Mucosa of gallbladder (tissue), 1 donor: ENCODE measurements around the gene SLC37A1. TPM values are rescaled to one million over a fixed set of nuclear protein-coding genes. Genes with fewer than 3 reads are reported as not detected.
A peak's percentile ranks its signal among the peaks of the same experiment; 100 is the strongest.
"Not testable (repeated sequence)": the region's sequence is repeated elsewhere in the genome, so short reads cannot be mapped to it uniquely, and the experiment has no call there.

Experiments used
- DNase-seq: peaks from one replicate; pipeline ENCODE4 v3.0.0-alpha.2; 2020; ENCODE audit warnings: low spot score
- total RNA-seq: library from RNA; stranded (reverse); gene quantifications from one replicate; pipeline ENCODE4 v1.2.1, GENCODE V29; 2021
- donor health status: DM: no; HTN: no; CAD: no.

SLC37A1 gene
- total RNA-seq, 1 donor from 2014 or later = 56.2 TPM

DNA sequence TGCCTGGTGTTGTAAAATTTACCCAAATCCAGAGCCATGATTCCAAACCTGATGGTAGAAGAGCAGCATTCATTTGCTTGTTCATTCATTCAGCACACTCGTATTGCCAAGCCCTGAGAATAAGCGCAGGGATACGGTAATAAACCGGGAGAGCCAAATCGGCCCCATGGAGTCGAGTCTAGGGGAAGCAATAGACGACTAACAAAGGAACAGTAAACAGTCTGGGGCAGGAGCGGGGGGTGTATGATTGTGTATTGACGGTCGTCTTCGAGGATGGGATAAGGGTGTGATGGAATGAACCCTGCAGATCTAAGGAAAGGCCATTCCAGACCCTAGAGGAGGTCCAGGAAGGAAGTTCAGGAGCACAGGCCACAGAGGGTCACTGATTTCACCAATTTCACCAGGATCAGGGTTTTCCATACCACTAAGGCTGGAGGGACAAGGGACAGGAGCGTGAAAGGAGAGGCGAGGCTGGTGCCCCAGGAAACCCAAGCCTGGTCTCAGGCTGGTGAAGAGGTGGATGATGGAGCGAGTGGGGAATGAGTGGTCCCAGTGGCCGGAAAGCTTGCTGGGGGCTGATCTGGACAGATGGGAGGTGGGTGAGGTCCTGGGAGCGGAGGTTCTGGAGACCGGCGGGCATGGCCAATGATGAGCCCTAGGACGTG lies 78.6 kb downstream of the SLC37A1 start:
- DNase-seq = no peak

DNA sequence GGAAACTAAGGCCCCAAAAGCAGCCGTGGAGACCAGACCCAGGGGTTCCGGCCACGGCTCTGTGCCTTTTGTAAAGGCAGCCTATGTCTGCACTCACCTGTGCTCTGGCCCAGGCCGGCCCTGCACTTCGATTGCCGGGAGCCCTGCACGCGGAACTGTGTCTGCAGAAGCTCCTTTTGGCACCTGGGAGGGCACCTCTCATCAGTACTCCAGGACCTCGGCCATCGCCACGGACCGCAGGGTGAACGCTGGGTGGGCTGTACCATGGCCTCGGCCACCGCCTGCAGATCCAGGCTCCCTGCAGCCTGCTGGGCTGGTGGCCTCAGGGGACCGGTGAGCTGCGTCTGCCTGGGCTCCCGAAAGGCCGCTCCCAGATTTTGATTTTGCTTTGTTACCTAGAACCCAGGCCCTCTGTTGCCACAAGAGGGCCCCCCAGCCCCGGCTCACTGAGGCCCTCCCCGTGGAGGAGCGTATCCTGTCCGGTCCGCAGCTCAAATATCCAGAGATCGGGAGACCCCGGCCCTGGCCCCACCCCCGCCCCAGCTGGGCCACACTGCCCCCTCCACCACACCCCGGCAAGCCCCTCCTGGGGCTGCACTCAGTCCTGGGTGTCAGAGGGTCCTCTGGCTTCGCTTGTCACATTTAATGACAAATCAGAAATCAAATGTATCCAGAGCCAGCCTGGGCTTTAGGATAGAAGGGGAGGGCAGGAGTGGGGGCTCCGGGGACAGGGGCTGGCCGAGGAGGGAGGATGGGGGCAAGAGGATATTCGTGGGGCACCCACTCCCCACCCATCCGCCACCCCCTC lies 79.6 kb downstream of the SLC37A1 start:
- DNase-seq = peak; percentile 75

DNA sequence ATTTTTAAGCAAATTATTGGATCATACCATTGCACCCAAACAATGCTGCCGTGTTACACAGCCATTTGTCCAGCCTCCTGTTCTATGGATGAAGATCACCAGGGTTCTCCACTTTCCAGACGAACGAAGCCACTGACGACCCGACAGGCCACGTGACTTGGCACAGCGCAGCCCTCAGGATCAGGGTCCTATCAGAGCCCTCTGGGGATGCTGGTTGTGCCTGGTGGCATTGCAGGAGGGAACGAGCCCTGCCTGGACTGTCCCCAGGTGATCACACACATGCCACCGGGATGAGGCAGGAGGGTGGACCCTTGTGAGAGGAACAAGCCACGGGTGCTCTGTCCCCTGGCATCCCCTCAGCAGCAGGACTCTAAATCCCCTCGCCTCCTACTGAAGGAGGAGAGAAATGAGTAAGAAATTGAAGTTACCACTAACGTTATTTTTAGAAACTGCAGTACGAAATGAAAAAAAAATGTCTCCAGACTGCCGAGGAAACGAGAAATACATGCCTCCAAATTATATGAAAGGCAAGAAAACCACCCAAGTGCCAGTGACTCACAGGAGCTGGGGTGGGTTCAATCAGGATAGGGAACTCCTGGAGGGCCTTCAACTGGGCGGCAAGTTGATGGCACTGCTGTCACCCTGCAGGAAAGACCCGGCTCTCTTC lies 81.1 kb downstream of the SLC37A1 start:
- DNase-seq = no peak

DNA sequence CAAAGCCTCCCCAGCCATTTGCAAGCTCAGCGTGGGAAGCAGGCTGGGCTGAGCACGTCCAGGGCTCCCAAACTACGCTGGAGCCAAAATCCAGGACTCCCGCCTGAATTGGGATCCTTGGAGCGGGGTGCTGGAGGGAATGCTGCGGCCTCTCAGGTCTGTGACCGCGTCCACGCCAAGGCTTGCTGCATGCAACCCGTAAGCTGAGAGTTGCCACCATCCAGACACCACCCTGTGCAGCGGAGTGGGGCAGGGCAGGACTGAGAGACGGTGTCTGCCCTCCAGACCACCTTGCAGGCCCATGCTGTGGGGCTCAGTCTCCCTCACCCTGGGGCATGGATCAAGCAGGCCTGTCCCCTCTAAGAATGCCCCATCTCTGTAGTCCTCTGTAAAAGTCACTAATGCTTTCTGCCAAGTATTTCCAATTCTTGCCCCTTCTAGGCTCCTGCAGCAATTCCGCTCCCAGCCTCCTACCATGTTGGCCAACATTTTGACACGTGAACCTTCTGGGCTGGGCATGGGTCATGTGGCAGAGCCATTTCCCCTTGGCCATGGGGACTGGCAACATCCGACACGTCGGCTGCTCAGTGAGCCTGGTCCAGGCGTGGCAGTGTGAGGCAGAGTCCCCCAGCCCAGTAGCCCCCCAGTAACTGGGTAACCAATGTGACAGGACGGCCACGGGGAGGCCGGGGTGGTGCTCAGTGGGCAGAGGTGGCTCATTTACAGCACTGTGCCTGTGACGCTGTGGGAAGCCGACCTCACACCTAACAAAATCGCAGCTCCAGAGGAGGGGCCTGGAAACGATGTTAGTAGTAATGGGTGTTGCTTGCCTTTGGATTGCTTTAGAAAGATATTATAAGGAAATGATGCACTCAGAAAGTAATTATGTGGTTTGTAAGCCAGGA lies 81.9 kb downstream of the SLC37A1 start:
- no peak for DNase-seq

- DNase-seq = no peak
These were observed 83.0 kb downstream of the SLC37A1 start for GRCh38 chr21:42596657-42597056.

GRCh38 chr21:42597487-42598158 lies 84.0 kb downstream of the SLC37A1 start:
- no peak for DNase-seq

- no peak for DNase-seq
These were observed 84.6 kb downstream of the SLC37A1 start for GRCh38 chr21:42598159-42598735.

DNA sequence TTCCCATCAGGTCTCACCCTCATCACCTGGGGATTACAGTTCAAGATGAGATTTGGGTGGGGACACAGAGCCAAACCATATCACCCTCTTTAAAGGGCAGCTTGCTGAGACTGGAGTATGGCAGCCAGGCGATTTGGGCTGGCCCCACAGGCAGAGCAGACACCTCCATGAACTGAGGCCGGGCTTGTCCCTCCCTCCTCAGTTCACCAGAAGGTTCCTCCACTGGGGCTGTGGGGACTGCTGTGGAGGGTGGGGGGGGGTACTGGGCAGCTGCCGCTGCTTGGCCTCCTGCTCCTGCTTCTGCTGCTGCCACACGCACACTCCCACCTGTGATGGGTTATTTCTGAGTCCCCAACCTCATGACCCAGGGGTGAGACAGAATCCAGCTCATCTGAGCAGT lies 85.8 kb downstream of the SLC37A1 start:
- DNase-seq = no peak

DNA sequence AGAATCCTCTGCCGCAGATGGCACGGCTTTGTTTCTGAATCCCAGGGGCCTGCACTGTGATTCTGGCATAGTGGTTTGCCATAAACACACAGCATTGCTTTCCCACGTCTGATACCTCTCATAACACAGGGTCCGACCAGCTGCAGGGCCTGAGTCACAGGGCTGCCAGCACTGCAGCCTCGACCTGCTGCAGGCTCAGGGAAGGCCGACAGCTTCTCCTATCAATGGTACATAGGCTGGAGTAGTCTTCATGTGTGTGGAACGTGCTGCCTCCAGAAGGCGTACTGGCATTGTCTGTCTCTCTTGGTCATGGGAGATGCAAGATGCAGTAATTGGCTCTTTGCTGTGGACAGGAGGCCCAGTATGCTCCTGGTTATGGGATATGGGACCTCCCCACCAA lies 86.3 kb downstream of the SLC37A1 start:
- no peak for DNase-seq

DNA sequence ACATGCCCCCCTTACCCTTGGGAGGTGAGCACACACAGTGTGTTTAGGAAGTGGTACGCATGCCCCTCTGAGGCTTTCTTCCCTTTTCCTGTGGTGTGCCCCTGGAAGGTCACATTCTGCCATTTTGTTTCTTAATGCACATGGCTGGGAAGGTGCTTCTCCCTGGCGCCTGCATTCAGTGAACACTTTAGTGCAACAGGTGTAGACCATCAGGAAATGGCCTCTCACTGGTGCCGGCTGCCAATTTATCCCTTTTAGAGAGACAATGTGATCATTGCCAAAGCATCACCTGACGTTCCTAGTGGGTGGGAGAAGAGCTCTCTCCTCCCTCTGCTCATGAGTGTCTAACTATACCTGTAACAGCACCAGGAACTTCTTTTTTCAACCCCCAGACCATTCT lies 88.0 kb downstream of the SLC37A1 start:
- no peak for DNase-seq

- DNase-seq = no peak
These were observed 93.5 kb downstream of the SLC37A1 start for GRCh38 chr21:42607102-42607501.

- no peak for DNase-seq
These were observed 94.0 kb downstream of the SLC37A1 start for GRCh38 chr21:42607525-42608102.

GRCh38 chr21:42608446-42608845 lies 94.8 kb downstream of the SLC37A1 start:
- DNase-seq = no peak

DNA sequence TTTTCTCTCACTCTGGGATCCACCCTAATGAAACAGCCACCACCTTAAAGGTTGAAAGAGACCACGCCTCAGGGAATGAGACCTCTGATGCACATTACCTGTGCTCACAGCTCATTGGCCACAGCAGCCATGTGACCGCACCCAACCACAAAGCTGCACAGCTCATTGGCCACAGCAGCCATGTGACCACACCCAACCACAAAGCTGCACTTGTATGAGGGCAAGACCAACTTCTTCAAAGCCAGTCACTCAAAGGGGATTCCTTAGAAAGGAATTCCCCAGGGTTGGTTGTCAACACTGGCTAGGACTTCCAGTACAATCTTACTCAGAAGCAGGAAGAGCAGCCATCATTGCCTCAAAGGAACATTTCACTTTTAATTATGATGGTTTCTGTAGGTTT lies 96.2 kb downstream of the SLC37A1 start:
- no peak for DNase-seq

- DNase-seq = no peak
These were observed 98.2 kb downstream of the SLC37A1 start for GRCh38 chr21:42611852-42612251.

GRCh38 chr21:42612390-42612789 lies 98.7 kb downstream of the SLC37A1 start:
- no peak for DNase-seq

DNA sequence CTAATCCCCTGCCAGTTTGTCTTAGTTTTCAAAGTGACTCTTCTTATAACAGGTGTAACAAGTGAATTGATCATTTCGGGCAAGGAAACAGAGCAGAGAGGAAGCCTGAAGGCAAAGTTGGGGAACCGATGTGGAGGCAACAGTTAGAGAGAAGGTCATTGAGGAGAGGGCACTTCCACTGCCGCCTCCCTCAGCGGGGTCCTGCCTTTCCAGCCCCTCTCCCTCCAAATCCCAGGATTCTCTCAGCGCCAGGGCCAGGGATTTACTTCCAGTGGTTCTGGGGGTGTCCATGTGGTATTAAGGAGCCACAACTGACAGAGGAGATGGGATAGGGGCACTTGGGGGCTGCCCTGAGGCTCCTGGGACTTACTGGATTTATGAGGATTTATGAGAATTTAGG lies 100.1 kb downstream of the SLC37A1 start:
- no peak for DNase-seq

DNA sequence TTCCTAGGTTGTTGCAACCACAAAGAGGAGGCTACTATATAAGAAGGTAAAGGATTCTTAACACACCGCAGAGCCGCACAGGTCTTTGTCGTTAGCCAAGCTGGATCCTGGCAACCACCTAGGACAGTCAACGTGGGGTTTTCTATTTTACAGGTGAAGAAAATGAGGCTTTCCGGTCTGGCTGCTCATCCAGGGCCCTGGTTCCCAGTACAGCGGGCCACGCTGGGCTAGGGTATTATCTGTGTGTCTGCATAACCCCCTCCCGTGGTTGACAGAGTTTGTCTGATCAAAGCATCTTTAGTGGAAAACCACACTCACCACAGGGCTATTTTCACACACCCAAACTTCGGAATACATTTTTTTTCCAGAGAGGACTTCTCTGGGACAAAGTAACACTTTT lies 100.7 kb downstream of the SLC37A1 start:
- no peak for DNase-seq

- DNase-seq = peak; percentile 52
These were observed 101.2 kb downstream of the SLC37A1 start for GRCh38 chr21:42614811-42615351.

DNA sequence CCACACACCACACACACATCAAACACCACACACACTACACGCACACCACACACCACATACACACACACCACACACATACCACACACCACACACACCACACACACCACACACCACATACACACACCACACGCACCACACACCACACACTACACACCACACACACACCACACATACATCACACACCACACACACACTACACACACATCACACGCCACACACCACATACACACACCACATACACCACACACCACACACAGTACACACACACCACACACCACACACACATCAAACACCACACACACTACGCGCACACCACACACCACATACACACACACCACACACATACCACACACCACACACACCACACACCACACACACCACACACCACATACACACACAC lies 101.7 kb downstream of the SLC37A1 start:
- not testable (repeated sequence) for DNase-seq
